Neural crest cell (in vitro differentiated cells): ENCODE data around the gene TSC22D1. TPM values are rescaled to one million over a fixed set of nuclear protein-coding genes. Genes with fewer than 3 reads are reported as not detected.
"Not testable (repeated sequence)": the region's sequence is repeated elsewhere in the genome, so short reads cannot be mapped to it uniquely, and the experiment has no call there.

Experiments
- DNase-seq: peaks from one replicate; pipeline ENCODE4 v3.0.0; 2021; ENCODE audit warnings: low read depth, mixed read lengths, low spot score
- H3K27ac Mint-ChIP-seq: one replicate; pipeline ENCODE4 v1.8.0; 2021; ENCODE audit warnings: mild to moderate bottlenecking, mixed read lengths; ENCODE audit not compliant: unreplicated experiment
- H3K27me3 Mint-ChIP-seq: 2 replicates; pipeline ENCODE4 v1.8.0; 2021; ENCODE audit warnings: low read depth, mild to moderate bottlenecking, mixed read lengths
- H3K36me3 Mint-ChIP-seq: 2 replicates; pipeline ENCODE4 v1.8.0; 2021; ENCODE audit warnings: low read depth, mild to moderate bottlenecking, mixed read lengths
- H3K4me1 Mint-ChIP-seq: 2 replicates; pipeline ENCODE4 v1.8.0; 2021; ENCODE audit warnings: mixed read lengths
- H3K4me3 Mint-ChIP-seq: one replicate; pipeline ENCODE4 v1.8.0; 2021; ENCODE audit warnings: mild to moderate bottlenecking, mixed read lengths
- H3K9me3 Mint-ChIP-seq: 2 replicates; pipeline ENCODE4 v1.8.0; 2021; ENCODE audit warnings: mixed read lengths
- CTCF ChIP-seq: fragments of 200-600 bp; sonication (generic); conservative IDR thresholded peaks from 2 replicates; pipeline ENCODE4 v1.5.0; 2021; ENCODE audit warnings: antibody characterized with exemption, mild to moderate bottlenecking
- total RNA-seq: library from RNA; stranded (reverse); gene quantifications from 2 replicates; pipeline ENCODE4 v1.2.1, GENCODE V29; 2021

TSC22D1 gene
- total RNA-seq, 1 donor from 2014 or later: 119 TPM

GRCh38 chr13:44566601-44567000, 9.5 kb downstream of the TSC22D1 start:
- no peak for TF ChIP-seq CTCF
- DNase-seq: no peak
- no peak overlapping the region for H3K27ac Mint-ChIP-seq
- no peaks in the 10 kb centered on the region for H3K9me3 Mint-ChIP-seq
- H3K4me3 Mint-ChIP-seq: no peak overlapping the region
- H3K27me3 Mint-ChIP-seq: no peaks in the 10 kb centered on the region
- peaks cover 11% of the 10 kb centered on the region for H3K36me3 Mint-ChIP-seq
- peaks cover 56% of the 10 kb centered on the region for H3K4me1 Mint-ChIP-seq

GRCh38 chr13:44565881-44566280, 10.2 kb downstream of the TSC22D1 start:
- Mint-ChIP-seq H3K4me3 (no peak overlapping the region), H3K27me3 (no peaks in the 10 kb centered on the region), H3K27ac (no peak overlapping the region), H3K4me1 (peaks cover 58% of the 10 kb centered on the region), H3K36me3 (peaks cover 11% of the 10 kb centered on the region), H3K9me3 (no peaks in the 10 kb centered on the region)
- no peak for TF ChIP-seq CTCF
- DNase-seq: no peak

- TF ChIP-seq CTCF: no peak
- Mint-ChIP-seq H3K36me3 (peaks cover 11% of the 10 kb centered on the region), H3K27me3 (no peaks in the 10 kb centered on the region), H3K4me1 (peaks cover 58% of the 10 kb centered on the region), H3K27ac (no peak overlapping the region), H3K4me3 (no peak overlapping the region), H3K9me3 (no peaks in the 10 kb centered on the region)
- no peak for DNase-seq
Observed at GRCh38 chr13:44564936-44565335, 11.2 kb downstream of the TSC22D1 start.

- peaks cover 43% of the 10 kb centered on the region for H3K4me1 Mint-ChIP-seq
- not testable (repeated sequence) for H3K27ac Mint-ChIP-seq, DNase-seq, H3K27me3 Mint-ChIP-seq, H3K9me3 Mint-ChIP-seq, H3K4me3 Mint-ChIP-seq
- H3K36me3 Mint-ChIP-seq: peaks cover 12% of the 10 kb centered on the region
Observed at GRCh38 chr13:44562853-44563252, 13.3 kb downstream of the TSC22D1 start.

GRCh38 chr13:44561351-44561750, 14.8 kb downstream of the TSC22D1 start:
- TF ChIP-seq CTCF: no peak
- no peak for DNase-seq
- H3K27me3 Mint-ChIP-seq: no peaks in the 10 kb centered on the region
- H3K36me3 Mint-ChIP-seq: peaks cover 12% of the 10 kb centered on the region
- H3K9me3 Mint-ChIP-seq: peaks cover 3% of the 10 kb centered on the region
- no peak overlapping the region for H3K27ac Mint-ChIP-seq
- no peak overlapping the region for H3K4me3 Mint-ChIP-seq
- peaks cover 29% of the 10 kb centered on the region for H3K4me1 Mint-ChIP-seq

- Mint-ChIP-seq H3K4me1 (peaks cover 17% of the 10 kb centered on the region), H3K27me3 (no peaks in the 10 kb centered on the region), H3K4me3 (no peak overlapping the region), H3K9me3 (peaks cover 3% of the 10 kb centered on the region), H3K27ac (no peak overlapping the region), H3K36me3 (peaks cover 4% of the 10 kb centered on the region)
- no peak for TF ChIP-seq CTCF
- DNase-seq: no peak
Observed at GRCh38 chr13:44557986-44558385, 18.1 kb downstream of the TSC22D1 start.
